ENCODE measurements around the gene PSEN2.

DNA sequence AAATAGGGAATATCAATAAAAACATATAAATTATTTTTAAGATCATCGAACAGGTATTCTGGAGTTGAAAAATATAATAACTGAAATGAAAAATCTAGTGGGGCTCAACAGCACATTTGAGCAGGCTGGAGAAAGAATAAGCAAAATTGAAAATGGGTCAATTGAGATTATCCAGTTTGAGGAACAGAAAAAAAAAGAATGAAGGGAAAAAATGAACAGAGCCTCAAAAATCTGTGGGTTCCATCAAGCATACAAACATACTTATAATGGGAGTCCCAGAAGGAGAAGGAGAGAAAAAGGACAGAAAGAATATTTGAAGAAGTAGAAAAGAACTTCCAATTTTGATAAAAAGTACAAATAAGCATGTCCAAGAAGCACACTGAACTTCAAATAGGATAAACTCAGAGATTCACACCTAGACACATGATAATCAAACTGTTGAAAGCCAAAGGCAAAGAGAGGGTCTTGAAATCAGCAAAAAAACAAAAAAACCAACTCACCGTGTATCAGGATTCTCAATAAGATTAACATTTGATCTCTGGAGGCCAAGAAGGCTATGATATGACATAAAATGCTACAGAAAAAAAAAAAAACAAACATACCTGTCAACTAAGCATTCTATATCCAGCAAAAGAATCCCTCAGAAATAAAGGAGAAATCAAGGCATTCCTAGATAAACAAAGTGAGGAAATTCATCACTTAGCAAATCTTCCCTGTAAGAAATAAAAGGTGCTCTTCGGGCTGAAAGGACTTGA is 64.2 kb downstream of the PSEN2 start:
- TF ChIP-seq, protein P1, sequence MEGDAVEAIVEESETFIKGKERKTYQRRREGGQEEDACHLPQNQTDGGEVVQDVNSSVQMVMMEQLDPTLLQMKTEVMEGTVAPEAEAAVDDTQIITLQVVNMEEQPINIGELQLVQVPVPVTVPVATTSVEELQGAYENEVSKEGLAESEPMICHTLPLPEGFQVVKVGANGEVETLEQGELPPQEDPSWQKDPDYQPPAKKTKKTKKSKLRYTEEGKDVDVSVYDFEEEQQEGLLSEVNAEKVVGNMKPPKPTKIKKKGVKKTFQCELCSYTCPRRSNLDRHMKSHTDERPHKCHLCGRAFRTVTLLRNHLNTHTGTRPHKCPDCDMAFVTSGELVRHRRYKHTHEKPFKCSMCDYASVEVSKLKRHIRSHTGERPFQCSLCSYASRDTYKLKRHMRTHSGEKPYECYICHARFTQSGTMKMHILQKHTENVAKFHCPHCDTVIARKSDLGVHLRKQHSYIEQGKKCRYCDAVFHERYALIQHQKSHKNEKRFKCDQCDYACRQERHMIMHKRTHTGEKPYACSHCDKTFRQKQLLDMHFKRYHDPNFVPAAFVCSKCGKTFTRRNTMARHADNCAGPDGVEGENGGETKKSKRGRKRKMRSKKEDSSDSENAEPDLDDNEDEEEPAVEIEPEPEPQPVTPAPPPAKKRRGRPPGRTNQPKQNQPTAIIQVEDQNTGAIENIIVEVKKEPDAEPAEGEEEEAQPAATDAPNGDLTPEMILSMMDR (IDR thresholded peaks at IDR 0.05; ENCODE audit: insufficient read depth, low read length): no peak
- TF ChIP-seq, protein P2, sequence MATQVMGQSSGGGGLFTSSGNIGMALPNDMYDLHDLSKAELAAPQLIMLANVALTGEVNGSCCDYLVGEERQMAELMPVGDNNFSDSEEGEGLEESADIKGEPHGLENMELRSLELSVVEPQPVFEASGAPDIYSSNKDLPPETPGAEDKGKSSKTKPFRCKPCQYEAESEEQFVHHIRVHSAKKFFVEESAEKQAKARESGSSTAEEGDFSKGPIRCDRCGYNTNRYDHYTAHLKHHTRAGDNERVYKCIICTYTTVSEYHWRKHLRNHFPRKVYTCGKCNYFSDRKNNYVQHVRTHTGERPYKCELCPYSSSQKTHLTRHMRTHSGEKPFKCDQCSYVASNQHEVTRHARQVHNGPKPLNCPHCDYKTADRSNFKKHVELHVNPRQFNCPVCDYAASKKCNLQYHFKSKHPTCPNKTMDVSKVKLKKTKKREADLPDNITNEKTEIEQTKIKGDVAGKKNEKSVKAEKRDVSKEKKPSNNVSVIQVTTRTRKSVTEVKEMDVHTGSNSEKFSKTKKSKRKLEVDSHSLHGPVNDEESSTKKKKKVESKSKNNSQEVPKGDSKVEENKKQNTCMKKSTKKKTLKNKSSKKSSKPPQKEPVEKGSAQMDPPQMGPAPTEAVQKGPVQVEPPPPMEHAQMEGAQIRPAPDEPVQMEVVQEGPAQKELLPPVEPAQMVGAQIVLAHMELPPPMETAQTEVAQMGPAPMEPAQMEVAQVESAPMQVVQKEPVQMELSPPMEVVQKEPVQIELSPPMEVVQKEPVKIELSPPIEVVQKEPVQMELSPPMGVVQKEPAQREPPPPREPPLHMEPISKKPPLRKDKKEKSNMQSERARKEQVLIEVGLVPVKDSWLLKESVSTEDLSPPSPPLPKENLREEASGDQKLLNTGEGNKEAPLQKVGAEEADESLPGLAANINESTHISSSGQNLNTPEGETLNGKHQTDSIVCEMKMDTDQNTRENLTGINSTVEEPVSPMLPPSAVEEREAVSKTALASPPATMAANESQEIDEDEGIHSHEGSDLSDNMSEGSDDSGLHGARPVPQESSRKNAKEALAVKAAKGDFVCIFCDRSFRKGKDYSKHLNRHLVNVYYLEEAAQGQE (IDR thresholded peaks at IDR 0.05; ENCODE audit: insufficient replicate concordance, low read depth): no peak
- no peak for TF ChIP-seq POLR2AphosphoS5 (IDR thresholded peaks at IDR 0.05; ENCODE audit: low read depth)
